ENCODE data around the gene OLFML1. TPM values are rescaled to one million over a fixed set of nuclear protein-coding genes. Genes with fewer than 3 reads are reported as not detected.

OLFML1 gene
- total RNA-seq, 1 donor from 2014 or later, result not detected

DNA sequence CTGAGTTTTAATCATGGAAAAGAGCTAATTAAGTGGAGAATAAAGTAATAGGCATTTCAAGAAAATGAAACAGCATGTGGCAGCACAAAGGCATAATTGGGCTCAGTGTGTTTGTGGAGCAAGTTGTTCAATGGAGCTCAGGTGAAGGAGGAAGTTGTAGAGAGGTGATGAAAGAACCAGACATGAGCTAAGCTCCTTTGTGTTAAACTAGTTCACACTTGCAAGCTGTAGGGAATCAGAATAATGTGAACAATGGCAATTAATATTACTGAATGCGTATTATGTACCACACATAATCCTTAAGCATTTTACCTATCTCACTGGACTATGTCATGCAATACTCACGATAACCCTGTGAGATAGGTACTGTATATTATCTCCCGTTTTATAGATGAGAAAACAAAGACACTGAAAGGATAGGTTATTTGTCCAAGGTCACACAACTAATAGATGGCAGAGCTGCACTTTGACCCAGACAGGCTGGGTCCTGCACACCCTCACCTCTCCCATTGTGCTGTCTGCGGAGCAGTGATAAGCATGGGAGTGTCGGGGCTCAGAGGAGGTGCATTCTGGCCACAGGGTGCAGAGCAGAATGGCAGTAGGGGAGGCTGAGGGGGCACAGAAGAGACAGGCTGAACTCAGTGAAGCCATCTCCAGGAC is 8.9 kb downstream of the OLFML1 start:
- H3K9ac ChIP-seq (ENCODE audit: low read length), result no peak overlapping the region
- H3K4me2 ChIP-seq (ENCODE audit: low read length), result no peak overlapping the region
- H3K79me2 ChIP-seq (ENCODE audit: insufficient read depth, low read length), result no peaks in the 10 kb centered on the region
- H4K20me1 ChIP-seq (ENCODE audit: insufficient read depth, low read length), result no peaks in the 10 kb centered on the region
- H3K27ac ChIP-seq (ENCODE audit: low read depth, low read length), result no peak overlapping the region
- no peaks in the 10 kb centered on the region for H3K27me3 ChIP-seq (ENCODE audit: insufficient read depth, low read length)
- Mint-ChIP-seq H3K4me1 (ENCODE audit: low read depth, unreplicated experiment) (no peaks in the 10 kb centered on the region), H3K27me3 (ENCODE audit: low read depth, unreplicated experiment) (peaks cover 4% of the 10 kb centered on the region), H3K27ac (ENCODE audit: unreplicated experiment) (no peak overlapping the region), H3K36me3 (ENCODE audit: low read depth, unreplicated experiment) (no peaks in the 10 kb centered on the region), H3K4me3 (ENCODE audit: unreplicated experiment) (no peak overlapping the region), H3K9me3 (ENCODE audit: unreplicated experiment) (no peaks in the 10 kb centered on the region)
- no peaks in the 10 kb centered on the region for H3K9me3 ChIP-seq (ENCODE audit: insufficient read depth, low read depth, low read length)
- TF ChIP-seq EZH2 (IDR thresholded peaks at IDR 0.05; ENCODE audit: insufficient read depth, low read length), result no peak
- TF ChIP-seq, protein P1, sequence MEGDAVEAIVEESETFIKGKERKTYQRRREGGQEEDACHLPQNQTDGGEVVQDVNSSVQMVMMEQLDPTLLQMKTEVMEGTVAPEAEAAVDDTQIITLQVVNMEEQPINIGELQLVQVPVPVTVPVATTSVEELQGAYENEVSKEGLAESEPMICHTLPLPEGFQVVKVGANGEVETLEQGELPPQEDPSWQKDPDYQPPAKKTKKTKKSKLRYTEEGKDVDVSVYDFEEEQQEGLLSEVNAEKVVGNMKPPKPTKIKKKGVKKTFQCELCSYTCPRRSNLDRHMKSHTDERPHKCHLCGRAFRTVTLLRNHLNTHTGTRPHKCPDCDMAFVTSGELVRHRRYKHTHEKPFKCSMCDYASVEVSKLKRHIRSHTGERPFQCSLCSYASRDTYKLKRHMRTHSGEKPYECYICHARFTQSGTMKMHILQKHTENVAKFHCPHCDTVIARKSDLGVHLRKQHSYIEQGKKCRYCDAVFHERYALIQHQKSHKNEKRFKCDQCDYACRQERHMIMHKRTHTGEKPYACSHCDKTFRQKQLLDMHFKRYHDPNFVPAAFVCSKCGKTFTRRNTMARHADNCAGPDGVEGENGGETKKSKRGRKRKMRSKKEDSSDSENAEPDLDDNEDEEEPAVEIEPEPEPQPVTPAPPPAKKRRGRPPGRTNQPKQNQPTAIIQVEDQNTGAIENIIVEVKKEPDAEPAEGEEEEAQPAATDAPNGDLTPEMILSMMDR (IDR thresholded peaks at IDR 0.05; ENCODE audit: insufficient read depth, low read depth, low read length), result no peak
- FAIRE-seq, result no peak
- no peaks in the 10 kb centered on the region for H3K36me3 ChIP-seq (ENCODE audit: insufficient read depth, low read length)
- H3K4me3 ChIP-seq (ENCODE audit: insufficient read depth, low read depth, low read length), result no peak overlapping the region
- H3K4me1 ChIP-seq (ENCODE audit: insufficient read depth, low read length), result no peaks in the 10 kb centered on the region
- no peak for DNase-seq (ENCODE audit: low read depth)
- H2AFZ ChIP-seq (ENCODE audit: low read depth, low read length), result no peak overlapping the region

DNA sequence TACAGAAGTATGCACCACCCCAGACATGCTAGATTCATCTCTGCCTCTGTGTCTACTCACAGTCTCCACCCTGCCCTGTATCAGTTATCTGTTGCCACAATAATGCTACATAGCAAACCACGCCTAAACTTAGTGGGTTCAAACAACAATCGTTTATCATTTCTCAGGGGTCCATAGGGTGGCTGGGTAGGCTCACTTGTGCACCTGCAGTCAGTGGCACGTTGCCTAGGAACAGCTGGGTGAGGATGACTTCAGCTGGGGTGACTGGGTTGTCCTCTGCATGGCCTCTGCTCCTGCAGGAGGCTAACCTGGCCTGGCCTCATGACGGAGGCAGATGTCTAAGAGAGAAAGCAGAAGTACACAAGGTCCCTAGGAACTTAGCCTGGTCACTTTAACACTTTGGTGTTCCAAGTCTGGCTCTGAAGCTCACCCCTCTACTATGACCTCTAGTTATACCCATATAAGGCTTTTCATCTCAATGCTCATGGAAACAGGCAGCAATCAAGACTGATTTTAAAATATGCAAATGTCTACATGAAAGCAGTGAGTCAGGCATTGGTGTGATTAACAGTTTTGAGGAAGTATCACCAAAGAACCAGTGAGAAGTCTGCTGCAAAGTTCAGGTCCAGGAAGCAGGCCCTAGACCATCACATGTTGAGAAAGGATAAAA is 10.7 kb downstream of the OLFML1 start:
- FAIRE-seq (no peak), DNase-seq (ENCODE audit: low read depth) (no peak)
- Histone ChIP-seq H3K4me1 (ENCODE audit: insufficient read depth, low read length) (no peaks in the 10 kb centered on the region), H3K9ac (ENCODE audit: low read length) (no peak overlapping the region), H4K20me1 (ENCODE audit: insufficient read depth, low read length) (no peaks in the 10 kb centered on the region), H3K4me2 (ENCODE audit: low read length) (no peak overlapping the region), H3K79me2 (ENCODE audit: insufficient read depth, low read length) (no peaks in the 10 kb centered on the region), H3K9me3 (ENCODE audit: insufficient read depth, low read depth, low read length) (no peaks in the 10 kb centered on the region), H3K36me3 (ENCODE audit: insufficient read depth, low read length) (no peaks in the 10 kb centered on the region), H3K27me3 (ENCODE audit: insufficient read depth, low read length) (no peaks in the 10 kb centered on the region), H3K27ac (ENCODE audit: low read depth, low read length) (no peak overlapping the region), H3K4me3 (ENCODE audit: insufficient read depth, low read depth, low read length) (no peak overlapping the region), H2AFZ (ENCODE audit: low read depth, low read length) (no peak overlapping the region)
- Mint-ChIP-seq H3K4me1 (ENCODE audit: low read depth, unreplicated experiment) (no peaks in the 10 kb centered on the region), H3K9me3 (ENCODE audit: unreplicated experiment) (no peaks in the 10 kb centered on the region), H3K36me3 (ENCODE audit: low read depth, unreplicated experiment) (no peaks in the 10 kb centered on the region), H3K27ac (ENCODE audit: unreplicated experiment) (no peak overlapping the region), H3K27me3 (ENCODE audit: low read depth, unreplicated experiment) (peaks cover 4% of the 10 kb centered on the region), H3K4me3 (ENCODE audit: unreplicated experiment) (no peak overlapping the region)
- no peak for TF ChIP-seq EZH2 (IDR thresholded peaks at IDR 0.05; ENCODE audit: insufficient read depth, low read length)
- TF ChIP-seq, protein P1 (IDR thresholded peaks at IDR 0.05; ENCODE audit: insufficient read depth, low read depth, low read length), result no peak

DNA sequence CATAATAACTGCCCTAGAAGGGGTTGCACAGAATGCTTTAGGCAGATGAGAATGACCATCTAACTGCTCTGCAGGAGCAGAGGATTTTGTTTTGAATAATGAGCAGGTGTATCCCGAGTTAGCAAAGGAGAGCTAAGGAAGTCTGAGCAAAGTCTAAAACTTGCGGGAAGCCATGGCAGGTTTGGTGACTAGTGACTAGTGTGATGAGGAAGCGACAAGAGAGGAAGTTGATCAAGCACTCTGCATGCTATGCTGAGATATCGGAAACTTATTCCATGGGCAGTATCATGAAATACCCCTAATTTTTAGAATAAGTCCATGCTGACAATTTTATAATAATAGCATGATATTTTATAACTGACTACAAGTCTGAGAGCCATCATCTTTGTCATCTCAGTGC is 12.9 kb downstream of the OLFML1 start:
- Mint-ChIP-seq H3K27me3 (ENCODE audit: low read depth, unreplicated experiment) (peaks cover 4% of the 10 kb centered on the region), H3K4me3 (ENCODE audit: unreplicated experiment) (no peak overlapping the region), H3K36me3 (ENCODE audit: low read depth, unreplicated experiment) (no peaks in the 10 kb centered on the region), H3K4me1 (ENCODE audit: low read depth, unreplicated experiment) (no peaks in the 10 kb centered on the region), H3K27ac (ENCODE audit: unreplicated experiment) (no peak overlapping the region), H3K9me3 (ENCODE audit: unreplicated experiment) (no peaks in the 10 kb centered on the region)
- H3K27me3 ChIP-seq (ENCODE audit: insufficient read depth, low read length), result no peaks in the 10 kb centered on the region
- H3K27ac ChIP-seq (ENCODE audit: low read depth, low read length), result no peak overlapping the region
- H3K9ac ChIP-seq (ENCODE audit: low read length), result no peak overlapping the region
- H2AFZ ChIP-seq (ENCODE audit: low read depth, low read length), result no peak overlapping the region
- FAIRE-seq, result no peak
- no peak for DNase-seq (ENCODE audit: low read depth)
- H4K20me1 ChIP-seq (ENCODE audit: insufficient read depth, low read length), result no peaks in the 10 kb centered on the region
- H3K4me2 ChIP-seq (ENCODE audit: low read length), result no peak overlapping the region
- H3K9me3 ChIP-seq (ENCODE audit: insufficient read depth, low read depth, low read length), result no peaks in the 10 kb centered on the region
- no peaks in the 10 kb centered on the region for H3K4me1 ChIP-seq (ENCODE audit: insufficient read depth, low read length)
- TF ChIP-seq, protein P1 (IDR thresholded peaks at IDR 0.05; ENCODE audit: insufficient read depth, low read depth, low read length), result no peak
- TF ChIP-seq EZH2 (IDR thresholded peaks at IDR 0.05; ENCODE audit: insufficient read depth, low read length), result no peak
- no peak overlapping the region for H3K4me3 ChIP-seq (ENCODE audit: insufficient read depth, low read depth, low read length)
- H3K36me3 ChIP-seq (ENCODE audit: insufficient read depth, low read length), result no peaks in the 10 kb centered on the region
- no peaks in the 10 kb centered on the region for H3K79me2 ChIP-seq (ENCODE audit: insufficient read depth, low read length)
